ENCODE results near the gene SPTBN2. TPM values are rescaled to one million over a fixed set of nuclear protein-coding genes. Genes with fewer than 3 reads are reported as not detected.
"Not testable (repeated sequence)": the region's sequence is repeated elsewhere in the genome, so short reads cannot be mapped to it uniquely, and the experiment has no call there.

Gene SPTBN2
- total RNA-seq, 1 donor from 2014 or later = 62.4 TPM

DNA sequence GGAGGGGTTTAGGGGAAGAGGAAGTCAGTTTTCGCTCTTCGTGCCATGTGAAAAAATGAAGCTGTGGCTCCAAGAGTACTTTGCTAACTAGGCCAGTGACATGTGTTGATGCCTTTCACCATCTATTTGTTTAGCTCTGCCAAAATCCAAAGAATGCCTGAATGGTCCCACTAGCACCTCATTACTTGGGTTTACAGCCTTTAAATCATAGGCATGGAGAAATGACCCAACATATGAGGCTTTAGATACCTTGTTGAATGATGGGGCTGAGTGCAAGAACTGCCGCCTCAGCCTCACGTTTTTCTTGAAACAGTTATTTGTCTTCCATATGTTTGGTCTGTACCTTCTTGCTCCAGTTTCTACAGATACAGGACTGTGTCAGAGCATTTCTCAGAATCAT is 82.2 kb downstream of the SPTBN2 start:
- Mint-ChIP-seq H3K4me3 (no peak overlapping the region), H3K9me3 (no peaks in the 10 kb centered on the region), H3K4me1 (peaks cover 46% of the 10 kb centered on the region), H3K36me3 (peaks cover 68% of the 10 kb centered on the region), H3K27me3 (ENCODE audit: low read depth) (no peaks in the 10 kb centered on the region), H3K27ac (no peak overlapping the region)
- DNase-seq (ENCODE audit: low spot score in 2 of 2, unreplicated experiment in 2 of 2) = no peak
- TF ChIP-seq, protein P1, sequence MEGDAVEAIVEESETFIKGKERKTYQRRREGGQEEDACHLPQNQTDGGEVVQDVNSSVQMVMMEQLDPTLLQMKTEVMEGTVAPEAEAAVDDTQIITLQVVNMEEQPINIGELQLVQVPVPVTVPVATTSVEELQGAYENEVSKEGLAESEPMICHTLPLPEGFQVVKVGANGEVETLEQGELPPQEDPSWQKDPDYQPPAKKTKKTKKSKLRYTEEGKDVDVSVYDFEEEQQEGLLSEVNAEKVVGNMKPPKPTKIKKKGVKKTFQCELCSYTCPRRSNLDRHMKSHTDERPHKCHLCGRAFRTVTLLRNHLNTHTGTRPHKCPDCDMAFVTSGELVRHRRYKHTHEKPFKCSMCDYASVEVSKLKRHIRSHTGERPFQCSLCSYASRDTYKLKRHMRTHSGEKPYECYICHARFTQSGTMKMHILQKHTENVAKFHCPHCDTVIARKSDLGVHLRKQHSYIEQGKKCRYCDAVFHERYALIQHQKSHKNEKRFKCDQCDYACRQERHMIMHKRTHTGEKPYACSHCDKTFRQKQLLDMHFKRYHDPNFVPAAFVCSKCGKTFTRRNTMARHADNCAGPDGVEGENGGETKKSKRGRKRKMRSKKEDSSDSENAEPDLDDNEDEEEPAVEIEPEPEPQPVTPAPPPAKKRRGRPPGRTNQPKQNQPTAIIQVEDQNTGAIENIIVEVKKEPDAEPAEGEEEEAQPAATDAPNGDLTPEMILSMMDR (IDR thresholded peaks at IDR 0.05; ENCODE audit: unreplicated experiment) = no peak

DNA sequence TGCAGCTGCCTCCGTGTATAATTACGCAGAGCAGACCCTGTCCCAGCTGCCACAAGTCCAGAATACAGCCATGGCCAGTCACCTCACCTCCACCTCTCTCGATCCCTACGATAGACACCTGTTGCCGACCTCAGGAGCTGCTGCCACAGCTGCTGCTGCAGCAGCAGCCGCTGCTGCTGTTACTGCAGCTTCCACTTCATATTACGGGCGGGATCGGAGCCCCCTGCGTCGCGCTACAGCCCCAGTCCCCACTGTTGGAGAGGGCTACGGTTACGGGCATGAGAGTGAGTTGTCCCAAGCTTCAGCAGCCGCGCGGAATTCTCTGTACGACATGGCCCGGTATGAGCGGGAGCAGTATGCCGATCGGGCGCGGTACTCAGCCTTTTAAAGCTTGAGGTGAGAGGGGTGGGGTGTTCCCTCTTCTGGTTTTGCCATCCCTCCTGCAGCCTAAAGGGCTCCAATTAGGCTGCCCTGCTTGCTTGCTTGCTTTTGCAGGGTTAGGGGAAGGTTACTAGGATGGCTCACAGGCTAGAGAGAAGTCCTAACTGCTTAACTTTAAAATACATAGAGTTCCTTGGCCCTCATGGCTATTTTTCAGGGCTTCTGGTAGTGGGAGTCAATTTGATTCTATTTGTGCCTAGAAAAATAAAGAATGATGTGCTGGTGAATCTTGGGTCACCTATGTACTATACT is 85.1 kb downstream of the SPTBN2 start:
- TF ChIP-seq, protein P1 (IDR thresholded peaks at IDR 0.05; ENCODE audit: unreplicated experiment) = no peak
- Mint-ChIP-seq H3K4me3 (peak overlapping the region; percentile 97), H3K27ac (no peak overlapping the region), H3K4me1 (peaks cover 71% of the 10 kb centered on the region), H3K9me3 (no peaks in the 10 kb centered on the region), H3K36me3 (peaks cover 64% of the 10 kb centered on the region), H3K27me3 (ENCODE audit: low read depth) (no peaks in the 10 kb centered on the region)
- no peak for DNase-seq (ENCODE audit: low spot score in 2 of 2, unreplicated experiment in 2 of 2)

DNA sequence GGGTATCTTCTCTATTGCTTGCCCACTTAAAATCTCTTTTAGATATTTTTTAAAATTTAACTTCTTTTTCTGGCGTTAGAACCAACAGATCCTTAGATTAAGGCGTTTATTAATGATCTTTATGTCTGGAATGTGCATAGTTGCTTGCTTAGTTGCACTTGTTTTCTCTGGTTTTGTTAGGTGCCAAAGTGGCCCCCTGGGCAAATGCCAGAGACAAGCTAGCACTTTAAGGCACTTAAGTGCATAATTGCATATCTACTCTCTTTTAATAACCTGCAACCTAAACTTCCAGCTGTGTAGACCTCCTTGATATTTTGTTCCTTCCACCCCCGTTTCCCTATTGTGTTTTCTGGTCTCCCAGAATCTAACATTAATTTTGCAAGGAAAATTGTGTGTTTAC is 87.2 kb downstream of the SPTBN2 start:
- Mint-ChIP-seq H3K27ac (peak overlapping the region; percentile 15), H3K4me3 (peak overlapping the region; percentile 97), H3K4me1 (peaks cover 80% of the 10 kb centered on the region), H3K27me3 (ENCODE audit: low read depth) (no peaks in the 10 kb centered on the region), H3K9me3 (no peaks in the 10 kb centered on the region), H3K36me3 (peaks cover 54% of the 10 kb centered on the region)
- DNase-seq (ENCODE audit: low spot score in 2 of 2, unreplicated experiment in 2 of 2) = no peak
- TF ChIP-seq, protein P1 (IDR thresholded peaks at IDR 0.05; ENCODE audit: unreplicated experiment) = no peak

DNA sequence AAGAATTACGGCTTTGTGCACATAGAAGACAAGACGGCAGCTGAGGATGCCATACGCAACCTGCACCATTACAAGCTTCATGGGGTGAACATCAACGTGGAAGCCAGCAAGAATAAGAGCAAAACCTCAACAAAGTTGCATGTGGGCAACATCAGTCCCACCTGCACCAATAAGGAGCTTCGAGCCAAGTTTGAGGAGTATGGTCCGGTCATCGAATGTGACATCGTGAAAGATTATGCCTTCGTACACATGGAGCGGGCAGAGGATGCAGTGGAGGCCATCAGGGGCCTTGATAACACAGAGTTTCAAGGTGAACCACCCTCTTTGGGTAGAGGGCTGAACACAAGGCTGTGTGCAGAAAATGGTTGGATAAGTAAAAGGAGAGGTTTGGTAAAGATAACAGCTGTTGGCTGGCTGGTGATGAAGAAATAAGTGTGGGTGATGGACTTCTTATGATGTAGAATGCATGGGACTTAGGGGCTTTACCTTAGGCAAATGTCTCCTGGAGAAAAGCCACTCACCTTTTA is 89.1 kb downstream of the SPTBN2 start:
- not testable (repeated sequence) for DNase-seq (ENCODE audit: low spot score in 2 of 2, unreplicated experiment in 2 of 2)

DNA sequence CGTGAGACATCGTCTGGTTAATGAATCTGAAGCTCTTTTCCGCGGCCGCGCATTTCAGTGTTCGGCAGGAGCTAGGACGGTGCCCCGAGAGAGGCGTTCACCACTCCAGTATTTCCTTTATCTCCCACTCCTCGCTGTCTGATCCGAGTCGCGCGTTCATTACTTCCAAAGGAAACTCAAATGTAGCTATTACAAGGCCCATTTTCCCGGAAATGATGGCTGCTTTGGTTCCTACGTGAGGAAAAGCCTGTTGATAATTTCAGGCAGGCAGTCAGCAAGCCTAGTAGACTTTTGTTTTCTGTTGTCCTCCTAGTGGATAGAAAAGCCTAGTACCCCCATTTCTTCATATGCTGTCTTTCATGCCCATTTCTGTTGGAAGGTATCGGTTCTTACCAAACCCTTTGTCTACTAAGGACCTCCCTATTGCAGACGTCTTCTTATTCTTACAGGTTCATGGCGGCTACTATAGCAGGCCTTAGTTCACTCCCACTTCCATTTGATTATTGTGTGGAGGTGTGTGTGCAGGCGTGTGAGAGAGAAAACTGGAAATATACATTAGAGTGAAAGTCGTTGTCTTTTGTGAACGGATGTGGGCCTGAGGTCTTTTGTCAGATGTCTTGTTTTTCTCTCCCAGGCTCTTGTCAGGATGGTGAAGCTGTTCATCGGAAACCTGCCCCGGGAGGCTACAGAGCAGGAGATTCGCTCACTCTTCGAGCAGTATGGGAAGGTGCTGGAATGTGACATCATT is 89.8 kb downstream of the SPTBN2 start:
- no peaks in the 10 kb centered on the region for H3K9me3 Mint-ChIP-seq
- H3K36me3 Mint-ChIP-seq = peaks cover 36% of the 10 kb centered on the region
- TF ChIP-seq, protein P1 (IDR thresholded peaks at IDR 0.05; ENCODE audit: unreplicated experiment) = no peak
- peak overlapping the region; percentile 100 for H3K27ac Mint-ChIP-seq
- no peak for DNase-seq (ENCODE audit: low spot score in 2 of 2, unreplicated experiment in 2 of 2)
- peak overlapping the region; percentile 97 for H3K4me3 Mint-ChIP-seq
- no peaks in the 10 kb centered on the region for H3K27me3 Mint-ChIP-seq (ENCODE audit: low read depth)
- peaks cover 58% of the 10 kb centered on the region for H3K4me1 Mint-ChIP-seq

More for the DNA sequence above, 89.1 kb downstream of the SPTBN2 start:
- Mint-ChIP-seq H3K27ac (peak overlapping the region; percentile 100), H3K4me3 (peak overlapping the region; percentile 97), H3K4me1 (peaks cover 64% of the 10 kb centered on the region), H3K36me3 (peaks cover 37% of the 10 kb centered on the region)
- not testable (repeated sequence) for H3K9me3 Mint-ChIP-seq; H3K27me3 Mint-ChIP-seq (ENCODE audit: low read depth)
